ENCODE data around the gene SYNCRIP. TPM values are rescaled to one million over a fixed set of nuclear protein-coding genes. Genes with fewer than 3 reads are reported as not detected.

Gene SYNCRIP
- total and polyA plus RNA-seq, 2 of the 13 experiments (the other 11 are each of a cell fraction or from before 2014, with no cell fraction given), result 8.1 to 112 TPM

DNA sequence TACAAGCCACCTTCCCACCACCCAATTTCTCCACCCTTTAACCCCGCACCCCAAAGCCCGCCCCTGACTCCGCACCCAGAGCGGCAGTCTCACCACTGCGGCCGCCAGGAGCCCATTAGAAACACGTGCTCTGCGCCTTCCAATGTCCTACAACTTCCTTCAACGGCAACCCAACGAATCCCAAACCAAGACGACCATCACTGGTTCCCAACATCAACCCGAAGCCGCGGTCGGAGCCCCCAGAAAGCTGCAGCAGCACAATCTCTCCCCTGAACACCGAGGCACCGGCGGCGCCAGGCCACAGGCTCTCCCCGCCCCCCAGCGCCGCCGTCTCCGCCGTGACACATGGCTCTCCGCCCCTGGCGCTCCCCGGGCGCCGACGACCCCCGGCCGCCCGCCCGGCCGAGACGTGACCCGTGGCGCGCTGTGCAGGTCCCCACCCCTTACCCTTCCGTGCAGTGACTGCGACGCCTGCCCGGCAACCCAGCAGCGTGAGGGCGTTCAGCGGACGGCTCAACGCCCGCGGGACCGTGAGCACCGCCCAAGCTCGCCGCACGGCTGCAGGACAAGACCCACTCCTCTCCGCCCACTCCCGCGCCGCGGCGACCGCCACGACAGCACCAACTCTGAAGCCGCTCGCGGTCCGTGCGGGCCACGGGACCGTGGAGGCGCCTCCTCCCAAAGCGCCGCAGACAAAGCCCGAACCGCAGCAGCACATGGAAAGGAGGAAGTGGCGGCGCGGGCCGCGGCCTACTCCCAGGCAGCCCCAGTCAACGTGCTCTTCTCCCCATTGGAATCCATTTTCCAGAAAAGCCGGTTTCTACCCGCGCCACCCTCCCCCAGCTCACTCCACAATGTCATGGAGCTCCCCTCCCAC lies 551 bp downstream of the SYNCRIP start (continued):
- TF ChIP-seq ZNF547 (CRISPR knock-in tag; IDR thresholded peaks at IDR 0.05), result peak; percentile 87
- TF ChIP-seq, protein P1, sequence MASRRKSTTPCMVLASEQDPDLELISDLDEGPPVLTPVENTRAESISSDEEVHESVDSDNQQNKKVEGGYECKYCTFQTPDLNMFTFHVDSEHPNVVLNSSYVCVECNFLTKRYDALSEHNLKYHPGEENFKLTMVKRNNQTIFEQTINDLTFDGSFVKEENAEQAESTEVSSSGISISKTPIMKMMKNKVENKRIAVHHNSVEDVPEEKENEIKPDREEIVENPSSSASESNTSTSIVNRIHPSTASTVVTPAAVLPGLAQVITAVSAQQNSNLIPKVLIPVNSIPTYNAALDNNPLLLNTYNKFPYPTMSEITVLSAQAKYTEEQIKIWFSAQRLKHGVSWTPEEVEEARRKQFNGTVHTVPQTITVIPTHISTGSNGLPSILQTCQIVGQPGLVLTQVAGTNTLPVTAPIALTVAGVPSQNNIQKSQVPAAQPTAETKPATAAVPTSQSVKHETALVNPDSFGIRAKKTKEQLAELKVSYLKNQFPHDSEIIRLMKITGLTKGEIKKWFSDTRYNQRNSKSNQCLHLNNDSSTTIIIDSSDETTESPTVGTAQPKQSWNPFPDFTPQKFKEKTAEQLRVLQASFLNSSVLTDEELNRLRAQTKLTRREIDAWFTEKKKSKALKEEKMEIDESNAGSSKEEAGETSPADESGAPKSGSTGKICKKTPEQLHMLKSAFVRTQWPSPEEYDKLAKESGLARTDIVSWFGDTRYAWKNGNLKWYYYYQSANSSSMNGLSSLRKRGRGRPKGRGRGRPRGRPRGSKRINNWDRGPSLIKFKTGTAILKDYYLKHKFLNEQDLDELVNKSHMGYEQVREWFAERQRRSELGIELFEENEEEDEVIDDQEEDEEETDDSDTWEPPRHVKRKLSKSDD (CRISPR knock-in tag; IDR thresholded peaks at IDR 0.05; ENCODE audit: low read depth), result 0 out of 2 replicates have a peak, but pooled peaks have one; percentile 58
- TF ChIP-seq ZNF652 (CRISPR knock-in tag; IDR thresholded peaks at IDR 0.05; ENCODE audit: borderline replicate concordance, low read depth), result no peak
- TF ChIP-seq, protein P2, sequence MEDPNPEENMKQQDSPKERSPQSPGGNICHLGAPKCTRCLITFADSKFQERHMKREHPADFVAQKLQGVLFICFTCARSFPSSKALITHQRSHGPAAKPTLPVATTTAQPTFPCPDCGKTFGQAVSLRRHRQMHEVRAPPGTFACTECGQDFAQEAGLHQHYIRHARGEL (CRISPR knock-in tag; IDR thresholded peaks at IDR 0.05), result no peak
- TF ChIP-seq, protein P3, sequence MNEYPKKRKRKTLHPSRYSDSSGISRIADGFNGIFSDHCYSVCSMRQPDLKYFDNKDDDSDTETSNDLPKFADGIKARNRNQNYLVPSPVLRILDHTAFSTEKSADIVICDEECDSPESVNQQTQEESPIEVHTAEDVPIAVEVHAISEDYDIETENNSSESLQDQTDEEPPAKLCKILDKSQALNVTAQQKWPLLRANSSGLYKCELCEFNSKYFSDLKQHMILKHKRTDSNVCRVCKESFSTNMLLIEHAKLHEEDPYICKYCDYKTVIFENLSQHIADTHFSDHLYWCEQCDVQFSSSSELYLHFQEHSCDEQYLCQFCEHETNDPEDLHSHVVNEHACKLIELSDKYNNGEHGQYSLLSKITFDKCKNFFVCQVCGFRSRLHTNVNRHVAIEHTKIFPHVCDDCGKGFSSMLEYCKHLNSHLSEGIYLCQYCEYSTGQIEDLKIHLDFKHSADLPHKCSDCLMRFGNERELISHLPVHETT (CRISPR knock-in tag; conservative IDR thresholded peaks at IDR 0.05), result 0 out of 2 replicates have a peak, but pooled peaks have one; percentile 51
- no peak for TF ChIP-seq SUZ12 (IDR thresholded peaks at IDR 0.05; ENCODE audit: low read depth, low read length)
- TF ChIP-seq, protein P4, sequence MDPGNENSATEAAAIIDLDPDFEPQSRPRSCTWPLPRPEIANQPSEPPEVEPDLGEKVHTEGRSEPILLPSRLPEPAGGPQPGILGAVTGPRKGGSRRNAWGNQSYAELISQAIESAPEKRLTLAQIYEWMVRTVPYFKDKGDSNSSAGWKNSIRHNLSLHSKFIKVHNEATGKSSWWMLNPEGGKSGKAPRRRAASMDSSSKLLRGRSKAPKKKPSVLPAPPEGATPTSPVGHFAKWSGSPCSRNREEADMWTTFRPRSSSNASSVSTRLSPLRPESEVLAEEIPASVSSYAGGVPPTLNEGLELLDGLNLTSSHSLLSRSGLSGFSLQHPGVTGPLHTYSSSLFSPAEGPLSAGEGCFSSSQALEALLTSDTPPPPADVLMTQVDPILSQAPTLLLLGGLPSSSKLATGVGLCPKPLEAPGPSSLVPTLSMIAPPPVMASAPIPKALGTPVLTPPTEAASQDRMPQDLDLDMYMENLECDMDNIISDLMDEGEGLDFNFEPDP (CRISPR knock-in tag; conservative IDR thresholded peaks at IDR 0.05), result no peak
- TF ChIP-seq, protein P5, sequence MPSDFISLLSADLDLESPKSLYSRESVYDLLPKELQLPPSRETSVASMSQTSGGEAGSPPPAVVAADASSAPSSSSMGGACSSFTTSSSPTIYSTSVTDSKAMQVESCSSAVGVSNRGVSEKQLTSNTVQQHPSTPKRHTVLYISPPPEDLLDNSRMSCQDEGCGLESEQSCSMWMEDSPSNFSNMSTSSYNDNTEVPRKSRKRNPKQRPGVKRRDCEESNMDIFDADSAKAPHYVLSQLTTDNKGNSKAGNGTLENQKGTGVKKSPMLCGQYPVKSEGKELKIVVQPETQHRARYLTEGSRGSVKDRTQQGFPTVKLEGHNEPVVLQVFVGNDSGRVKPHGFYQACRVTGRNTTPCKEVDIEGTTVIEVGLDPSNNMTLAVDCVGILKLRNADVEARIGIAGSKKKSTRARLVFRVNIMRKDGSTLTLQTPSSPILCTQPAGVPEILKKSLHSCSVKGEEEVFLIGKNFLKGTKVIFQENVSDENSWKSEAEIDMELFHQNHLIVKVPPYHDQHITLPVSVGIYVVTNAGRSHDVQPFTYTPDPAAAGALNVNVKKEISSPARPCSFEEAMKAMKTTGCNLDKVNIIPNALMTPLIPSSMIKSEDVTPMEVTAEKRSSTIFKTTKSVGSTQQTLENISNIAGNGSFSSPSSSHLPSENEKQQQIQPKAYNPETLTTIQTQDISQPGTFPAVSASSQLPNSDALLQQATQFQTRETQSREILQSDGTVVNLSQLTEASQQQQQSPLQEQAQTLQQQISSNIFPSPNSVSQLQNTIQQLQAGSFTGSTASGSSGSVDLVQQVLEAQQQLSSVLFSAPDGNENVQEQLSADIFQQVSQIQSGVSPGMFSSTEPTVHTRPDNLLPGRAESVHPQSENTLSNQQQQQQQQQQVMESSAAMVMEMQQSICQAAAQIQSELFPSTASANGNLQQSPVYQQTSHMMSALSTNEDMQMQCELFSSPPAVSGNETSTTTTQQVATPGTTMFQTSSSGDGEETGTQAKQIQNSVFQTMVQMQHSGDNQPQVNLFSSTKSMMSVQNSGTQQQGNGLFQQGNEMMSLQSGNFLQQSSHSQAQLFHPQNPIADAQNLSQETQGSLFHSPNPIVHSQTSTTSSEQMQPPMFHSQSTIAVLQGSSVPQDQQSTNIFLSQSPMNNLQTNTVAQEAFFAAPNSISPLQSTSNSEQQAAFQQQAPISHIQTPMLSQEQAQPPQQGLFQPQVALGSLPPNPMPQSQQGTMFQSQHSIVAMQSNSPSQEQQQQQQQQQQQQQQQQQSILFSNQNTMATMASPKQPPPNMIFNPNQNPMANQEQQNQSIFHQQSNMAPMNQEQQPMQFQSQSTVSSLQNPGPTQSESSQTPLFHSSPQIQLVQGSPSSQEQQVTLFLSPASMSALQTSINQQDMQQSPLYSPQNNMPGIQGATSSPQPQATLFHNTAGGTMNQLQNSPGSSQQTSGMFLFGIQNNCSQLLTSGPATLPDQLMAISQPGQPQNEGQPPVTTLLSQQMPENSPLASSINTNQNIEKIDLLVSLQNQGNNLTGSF (CRISPR knock-in tag; IDR thresholded peaks at IDR 0.05), result 0 out of 2 replicates have a peak, but pooled peaks have one; percentile 34
- no peak for TF ChIP-seq ZNF879 (CRISPR knock-in tag; IDR thresholded peaks at IDR 0.05)
- no peak for TF ChIP-seq SOX6 (IDR thresholded peaks at IDR 0.05)
- TF ChIP-seq SOX6 (CRISPR knock-in tag; IDR thresholded peaks at IDR 0.05), result peak; percentile 2; the same call in 1 of the 2 replicates
- 0 out of 2 replicates have a peak, but pooled peaks have one; percentile 19 for TF ChIP-seq ZNF780A (CRISPR knock-in tag; IDR thresholded peaks at IDR 0.05)
- TF ChIP-seq ZNF296 (CRISPR knock-in tag; conservative IDR thresholded peaks at IDR 0.05), result no peak

All from HepG2 (cell line).